ENCODE data around the gene GRB10.

- TF ChIP-seq TAF1 (IDR thresholded peaks at IDR 0.05; ENCODE audit: low read depth, low read length) = no peak
- no peak for TF ChIP-seq POLR2A (IDR thresholded peaks at IDR 0.05; ENCODE audit: low read depth, low read length)
- no peak for TF ChIP-seq POLR2AphosphoS5 (IDR thresholded peaks at IDR 0.05; ENCODE audit: low read depth, low read length)
These were observed 156.4 kb downstream of the GRB10 start for GRCh38 chr7:50626286-50626685.

Measured in GM12891 (cell line).